GM18909 (cell line): ENCODE data around the gene SOX12.
"Not testable (repeated sequence)": the region's sequence is repeated elsewhere in the genome, so short reads cannot be mapped to it uniquely, and the experiment has no call there.

Experiments
- ATAC-seq: cut with Tn5 transposase; IDR thresholded peaks from one replicate; pipeline ENCODE4 v1.9.1; 2021; ENCODE audit warnings: mild to moderate bottlenecking; ENCODE audit not compliant: unreplicated experiment, poor library complexity

SOX12 gene

GRCh38 chr20:376750-377149, 51.4 kb downstream of the SOX12 start:
- no peak for ATAC-seq

GRCh38 chr20:377578-377977, 52.2 kb downstream of the SOX12 start:
- ATAC-seq, result not testable (repeated sequence)

- no peak for ATAC-seq
Observed at GRCh38 chr20:378961-379336, 53.6 kb downstream of the SOX12 start.
